ENCODE results near the gene TAS2R16. TPM values are rescaled to one million over a fixed set of nuclear protein-coding genes. Genes with fewer than 3 reads are reported as not detected.

TAS2R16 gene
- total RNA-seq, 1 experiment from 2014 or later: not detected

DNA sequence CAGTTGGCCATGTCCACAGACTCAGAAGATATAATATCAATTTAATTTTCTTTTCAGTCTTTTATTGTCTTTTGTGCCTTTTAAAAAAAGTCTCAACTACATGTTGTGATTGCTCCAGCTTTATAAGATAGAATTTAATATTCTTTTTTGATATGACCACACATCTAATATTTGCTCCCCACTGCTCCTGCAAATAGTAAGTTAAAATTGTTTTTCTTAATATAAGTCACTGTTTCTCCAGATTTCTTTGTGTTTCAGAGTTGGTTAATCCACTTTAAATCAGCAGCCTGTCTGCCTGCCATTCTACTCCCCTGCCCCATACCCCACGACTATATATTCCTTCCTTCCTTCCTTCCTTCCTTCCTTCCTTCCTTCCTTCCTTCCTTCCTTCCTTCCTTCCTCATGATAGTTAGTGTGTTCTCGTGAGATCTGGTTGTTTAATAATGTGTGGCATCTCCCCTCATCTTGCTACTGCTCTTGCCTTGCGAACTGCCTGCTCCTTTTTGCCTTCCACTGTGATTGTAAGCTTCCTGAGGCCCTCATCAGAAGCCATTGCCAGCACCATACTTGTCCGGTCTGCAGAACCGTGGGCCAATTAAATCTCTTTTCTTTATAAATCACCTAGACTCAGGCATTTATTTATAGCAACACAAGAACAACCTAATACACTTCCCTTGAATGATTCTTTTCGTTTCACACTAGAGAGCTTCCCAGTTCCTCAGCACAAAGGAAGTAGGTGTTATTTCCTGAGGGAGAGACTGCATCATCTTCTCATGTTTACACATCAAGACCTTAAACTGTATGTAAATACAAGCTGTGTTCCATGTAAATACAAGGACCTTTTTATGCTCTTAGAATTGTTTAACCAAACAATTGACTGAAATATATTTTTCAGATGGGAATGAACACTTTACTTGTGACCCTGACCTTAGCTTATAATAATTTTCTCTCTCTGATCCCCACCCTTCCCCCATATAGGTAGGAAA is 24.5 kb downstream of the TAS2R16 start:
- no peak overlapping the region for H3K23ac ChIP-seq (ENCODE audit: insufficient read length, low read depth, low read length)
- no peak overlapping the region for H2BK20ac ChIP-seq (ENCODE audit: low read depth, low read length, poor library complexity, severe bottlenecking)
- H2BK12ac ChIP-seq (ENCODE audit: insufficient read length, low read depth, low read length): no peak overlapping the region
- H3K18ac ChIP-seq (ENCODE audit: insufficient read length, low read depth, low read length): no peak overlapping the region
- H4K8ac ChIP-seq (replicated peaks; ENCODE audit: insufficient read length, low read depth, low read length): no peak overlapping the region
- H3T11ph ChIP-seq (ENCODE audit: low read length): no peak overlapping the region
- H3K56ac ChIP-seq (ENCODE audit: insufficient read length, low read depth, low read length): no peak overlapping the region
- Mint-ChIP-seq H3K4me3 (no peak overlapping the region), H3K9me3 (no peaks in the 10 kb centered on the region), H3K27ac (peak overlapping the region; percentile 0 to 17 (median 1); a peak in 3 of 7 replicates), H3K4me1 (peaks cover 4 to 17% of the 10 kb centered on the region in 2 experiments), H3K36me3 (ENCODE audit: insufficient read depth in 1 of 3, low read depth in 3 of 3) (no peaks in the 10 kb centered on the region), H3K27me3 (ENCODE audit: low read depth) (no peaks in the 10 kb centered on the region)
- H3K9ac ChIP-seq (ENCODE audit: extremely low read depth, insufficient read length, low read length): no peak overlapping the region
- H4K20me1 ChIP-seq (ENCODE audit: control insufficient read depth, insufficient read depth, insufficient read length): no peaks in the 10 kb centered on the region
- DNase-seq: no peak
- no peaks in the 10 kb centered on the region for H3K27me3 ChIP-seq (ENCODE audit: insufficient read depth, low read length)
- H3K4me2 ChIP-seq (ENCODE audit: insufficient read depth, insufficient read length, low read length): no peak overlapping the region
- H2BK5ac ChIP-seq (ENCODE audit: insufficient read length, low read length): no peak overlapping the region
- H3K79me1 ChIP-seq (ENCODE audit: insufficient read depth, low read depth, low read length, poor library complexity, severe bottlenecking): no peaks in the 10 kb centered on the region
- H3K4ac ChIP-seq (ENCODE audit: low read depth, low read length): no peak overlapping the region
- no peak overlapping the region for H2AK5ac ChIP-seq (ENCODE audit: insufficient read length, low read length)
- peaks cover 2% of the 10 kb centered on the region; the same call in 1 of the 2 replicates for H3K4me1 ChIP-seq (ENCODE audit: insufficient read depth, low read length)
- H3K23me2 ChIP-seq (ENCODE audit: insufficient read length, low read depth, low read length, poor library complexity, severe bottlenecking): no peaks in the 10 kb centered on the region
- WGBS (ENCODE audit: extremely low coverage, insufficient read length, low lambda C conversion rate): no CpG with 5 or more reads among the region's 6 CpGs
- H3K79me2 ChIP-seq (ENCODE audit: insufficient read depth, low read length): no peaks in the 10 kb centered on the region
- H2BK15ac ChIP-seq (ENCODE audit: low read depth, low read length): no peak overlapping the region
- H2AFZ ChIP-seq (ENCODE audit: low read length): no peak overlapping the region
- H4K91ac ChIP-seq (ENCODE audit: insufficient read length, low read depth, low read length): no peak overlapping the region
- H2BK120ac ChIP-seq (ENCODE audit: low read depth, low read length, poor library complexity, severe bottlenecking): no peak overlapping the region
- no peak overlapping the region for H3K27ac ChIP-seq (ENCODE audit: insufficient read length, low read depth, low read length)
- TF ChIP-seq, protein P1, sequence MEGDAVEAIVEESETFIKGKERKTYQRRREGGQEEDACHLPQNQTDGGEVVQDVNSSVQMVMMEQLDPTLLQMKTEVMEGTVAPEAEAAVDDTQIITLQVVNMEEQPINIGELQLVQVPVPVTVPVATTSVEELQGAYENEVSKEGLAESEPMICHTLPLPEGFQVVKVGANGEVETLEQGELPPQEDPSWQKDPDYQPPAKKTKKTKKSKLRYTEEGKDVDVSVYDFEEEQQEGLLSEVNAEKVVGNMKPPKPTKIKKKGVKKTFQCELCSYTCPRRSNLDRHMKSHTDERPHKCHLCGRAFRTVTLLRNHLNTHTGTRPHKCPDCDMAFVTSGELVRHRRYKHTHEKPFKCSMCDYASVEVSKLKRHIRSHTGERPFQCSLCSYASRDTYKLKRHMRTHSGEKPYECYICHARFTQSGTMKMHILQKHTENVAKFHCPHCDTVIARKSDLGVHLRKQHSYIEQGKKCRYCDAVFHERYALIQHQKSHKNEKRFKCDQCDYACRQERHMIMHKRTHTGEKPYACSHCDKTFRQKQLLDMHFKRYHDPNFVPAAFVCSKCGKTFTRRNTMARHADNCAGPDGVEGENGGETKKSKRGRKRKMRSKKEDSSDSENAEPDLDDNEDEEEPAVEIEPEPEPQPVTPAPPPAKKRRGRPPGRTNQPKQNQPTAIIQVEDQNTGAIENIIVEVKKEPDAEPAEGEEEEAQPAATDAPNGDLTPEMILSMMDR (conservative IDR thresholded peaks at IDR 0.05): no peak
- no peak overlapping the region for H4K5ac ChIP-seq (ENCODE audit: insufficient read length, low read depth, low read length)
- H3K9me3 ChIP-seq (ENCODE audit: control insufficient read depth, low read depth, low read length): no peaks in the 10 kb centered on the region
- H3K14ac ChIP-seq (ENCODE audit: insufficient read depth, low read length): no peak overlapping the region
